HS-27A (cell line): ENCODE measurements around the gene VASN.
"Not testable (repeated sequence)": the region's sequence is repeated elsewhere in the genome, so short reads cannot be mapped to it uniquely, and the experiment has no call there.

Experiments
- DNase-seq: peaks from one replicate; pipeline ENCODE4 v3.0.0-alpha.2; 2012; ENCODE audit warnings: low read depth, missing footprints

Gene VASN

DNA sequence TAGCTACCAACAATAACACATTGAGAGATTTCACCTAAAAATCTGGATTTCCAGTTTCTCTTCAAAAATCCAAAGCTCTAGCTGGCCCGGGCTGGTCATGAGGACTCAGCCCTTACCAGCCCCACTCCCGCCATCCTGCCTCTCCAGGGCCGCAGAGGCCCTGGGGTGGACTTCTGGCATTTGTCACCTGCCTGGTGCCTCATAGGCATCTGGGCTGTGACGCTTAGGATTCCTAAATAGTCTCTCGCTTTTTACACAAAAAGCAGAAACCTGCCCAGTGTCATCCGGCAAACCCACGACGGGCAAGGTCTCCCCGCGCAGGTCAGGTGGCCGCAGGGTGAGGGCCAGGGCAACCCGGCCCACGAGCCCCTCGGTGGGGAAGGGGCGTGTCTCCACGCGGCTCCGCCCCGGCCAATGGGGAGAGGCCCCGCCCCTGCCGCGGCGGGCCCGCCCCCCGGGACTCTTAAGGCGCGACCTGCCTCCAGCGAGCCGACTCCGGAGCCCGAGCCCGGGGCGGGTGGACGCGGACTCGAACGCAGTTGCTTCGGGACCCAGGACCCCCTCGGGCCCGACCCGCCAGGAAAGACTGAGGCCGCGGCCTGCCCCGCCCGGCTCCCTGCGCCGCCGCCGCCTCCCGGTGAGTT, at the start of gene VASN:
VASN (plus strand) TSS at position 492 of the 644 bp plus-strand sequence. CDS start 9,030 bp downstream, outside the sequence.
- DNase-seq = no peak

DNA sequence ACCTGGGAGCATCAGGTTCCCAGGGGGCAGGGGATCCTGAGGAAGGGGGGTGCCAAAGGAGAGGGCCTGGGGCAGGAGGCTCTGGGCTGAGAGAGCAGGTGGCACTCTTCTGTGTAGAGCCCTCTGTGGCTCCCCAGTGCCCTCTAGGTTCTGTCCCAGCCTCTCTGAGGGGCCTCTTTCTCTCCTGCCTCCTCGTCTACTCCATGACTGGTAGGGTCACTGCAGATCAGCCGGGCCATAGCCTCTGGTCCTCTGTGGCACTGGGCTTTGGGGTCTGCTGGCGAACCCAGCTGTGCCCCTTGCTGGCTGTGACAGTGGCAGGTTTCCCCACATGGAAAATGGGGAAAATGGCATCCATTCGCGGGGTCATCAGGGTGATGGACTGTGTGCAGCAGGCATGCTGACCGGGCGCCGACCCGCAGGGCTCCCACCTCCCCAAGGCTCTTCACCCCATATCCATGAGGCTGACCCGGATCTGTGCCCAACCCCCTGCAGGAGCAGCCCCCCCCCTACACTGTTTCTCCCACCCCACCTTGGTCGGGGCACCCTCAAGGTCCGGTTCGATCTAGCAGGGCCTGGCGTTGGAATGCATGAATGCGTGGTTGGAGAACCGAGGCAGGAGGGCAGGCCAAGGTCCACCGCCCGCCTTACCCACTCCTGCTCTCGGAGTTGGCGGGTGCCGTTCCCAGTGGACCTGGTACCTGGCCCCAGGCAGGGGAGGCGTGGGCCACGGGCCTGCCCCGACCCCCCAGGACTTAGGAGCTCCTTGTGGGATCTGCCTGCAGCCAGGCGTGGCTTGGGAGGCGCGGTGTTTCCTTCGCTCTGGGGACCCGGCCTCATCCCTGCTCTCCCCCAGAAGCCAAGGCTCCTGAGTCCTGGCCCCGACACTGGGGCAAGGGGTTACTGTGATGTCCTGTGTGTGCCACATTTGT, 49.3 kb upstream of the VASN start:
- no peak for DNase-seq

DNA sequence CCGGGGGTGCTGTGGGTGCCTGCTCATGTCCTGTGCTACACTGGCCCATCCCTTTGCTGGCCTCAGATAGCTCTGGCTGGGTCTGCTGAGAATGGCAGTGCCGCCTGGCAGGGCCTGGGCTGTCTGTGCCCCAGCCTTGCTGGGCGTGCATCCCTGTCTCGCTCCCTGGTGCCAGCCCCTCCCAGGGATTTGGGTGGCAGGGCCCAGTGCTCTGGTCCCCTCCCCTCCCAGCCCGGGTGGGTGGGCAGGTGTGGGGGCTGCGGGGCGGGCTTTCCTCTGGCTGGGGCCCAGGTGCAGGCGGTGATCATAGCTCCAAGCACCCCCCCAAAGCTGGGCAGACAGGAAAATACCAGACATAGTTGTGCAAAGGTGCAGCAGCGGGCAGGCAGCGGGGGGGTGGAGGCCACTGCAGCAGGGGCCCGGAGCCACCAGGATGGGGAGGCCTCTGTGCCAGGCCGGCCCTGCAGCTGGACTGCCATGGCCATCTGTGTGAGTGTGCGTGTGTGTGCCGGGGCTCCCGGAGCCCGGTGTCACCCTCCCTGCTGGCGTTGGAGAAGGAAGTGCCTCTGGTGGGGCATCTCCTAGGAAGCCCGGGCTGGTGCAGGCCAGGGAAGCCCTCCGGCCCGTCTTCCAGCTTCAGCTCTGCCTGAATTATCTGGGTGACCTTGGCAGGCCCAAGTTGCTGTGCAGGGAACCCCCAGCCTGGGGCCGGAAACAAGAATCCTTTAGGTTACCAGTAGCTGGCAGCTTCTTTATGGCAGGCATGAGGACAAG, 48.4 kb upstream of the VASN start:
- no peak for DNase-seq

DNA sequence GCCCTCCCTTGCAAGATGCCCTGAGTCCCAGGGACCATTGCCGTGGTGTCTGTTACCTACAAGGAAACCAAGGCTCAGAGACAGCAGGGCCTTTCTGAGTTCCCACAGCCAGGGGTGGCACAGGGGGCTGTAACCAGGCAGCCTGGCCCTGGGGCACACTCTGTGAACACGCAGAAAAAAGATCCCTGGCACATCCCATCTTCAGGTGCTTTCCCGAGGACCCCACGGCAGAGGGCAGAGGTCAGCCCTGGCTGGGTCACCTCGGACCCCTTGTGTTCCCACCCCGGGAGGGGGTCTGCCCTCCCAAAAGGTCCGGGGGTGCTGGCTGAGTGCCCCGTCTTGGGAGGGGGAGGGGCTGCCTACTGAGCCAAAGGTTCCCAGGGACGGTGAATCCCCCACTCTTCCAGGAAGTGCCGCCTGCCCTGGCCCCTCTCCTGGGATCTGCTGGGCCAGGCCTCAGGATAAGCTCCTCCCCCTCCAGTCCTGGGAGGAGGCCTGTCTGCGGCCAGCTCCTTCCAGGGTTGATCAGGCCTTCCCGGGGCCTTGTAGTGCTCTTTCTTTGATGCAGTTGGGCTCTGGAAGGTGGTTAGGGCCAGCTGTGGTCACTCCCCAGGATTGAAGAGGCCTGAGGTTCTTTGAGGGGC, 47.7 kb upstream of the VASN start:
- no peak for DNase-seq

DNA sequence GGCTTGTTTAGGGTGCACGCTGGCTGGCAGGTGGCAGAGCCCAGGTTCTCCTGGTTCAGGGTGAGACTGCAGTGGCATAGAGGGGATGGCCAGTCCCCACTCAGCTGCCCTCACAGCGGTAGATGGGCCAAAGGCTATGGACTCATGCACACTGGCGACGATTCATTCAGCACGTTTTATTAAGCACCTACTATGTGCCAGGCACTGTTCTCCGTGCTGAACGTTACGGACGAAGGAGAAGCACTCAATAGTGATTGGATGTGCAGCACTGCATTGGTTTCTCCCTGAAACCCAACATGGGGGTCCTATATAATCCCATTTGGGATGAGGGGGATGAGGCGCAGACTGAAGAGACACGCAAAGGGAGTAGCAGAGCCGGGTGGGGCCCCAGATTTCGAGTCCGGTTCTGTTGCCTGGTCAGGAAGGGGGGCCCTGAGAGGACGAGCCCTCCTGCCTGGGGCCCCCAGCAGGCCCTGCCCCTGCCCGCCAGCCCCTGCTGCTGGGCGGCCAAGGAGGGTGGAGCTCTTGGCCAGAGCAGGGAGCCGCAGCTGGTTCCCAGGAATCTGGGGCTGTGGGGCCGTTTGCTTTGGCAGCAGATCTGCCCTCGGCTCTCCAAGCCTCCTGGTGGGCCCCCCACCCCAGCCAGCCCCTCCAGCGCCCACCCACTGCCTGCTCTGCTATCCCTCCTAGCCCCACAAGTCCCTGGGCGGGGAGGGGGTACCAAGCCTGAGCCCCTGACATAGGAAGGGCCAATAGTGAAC, 47.0 kb upstream of the VASN start:
- no peak for DNase-seq

DNA sequence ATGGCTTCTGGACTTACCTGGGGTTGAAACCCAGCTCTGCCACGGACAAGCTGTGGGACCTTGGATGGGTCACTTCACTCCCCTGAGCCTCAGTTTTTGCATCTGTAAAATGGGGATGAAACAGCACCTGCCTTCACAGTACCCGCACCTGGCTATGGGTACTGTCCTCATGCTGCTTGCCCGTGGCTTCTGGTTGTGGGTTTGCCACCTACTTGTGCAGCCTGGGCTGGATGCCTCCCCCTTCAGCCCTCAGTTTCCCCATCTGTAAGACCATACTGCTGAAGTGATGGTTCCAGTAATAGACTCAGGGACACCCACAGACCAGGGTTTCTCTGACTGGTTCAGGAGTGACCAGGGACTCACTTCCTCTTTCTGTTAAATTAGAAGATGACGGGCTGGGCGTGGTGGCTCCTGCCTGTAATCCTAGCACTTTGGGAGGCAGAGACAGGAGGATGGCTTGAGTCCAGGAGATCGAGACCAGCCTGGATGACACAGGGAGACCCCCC, 46.3 kb upstream of the VASN start:
- DNase-seq = no peak

DNA sequence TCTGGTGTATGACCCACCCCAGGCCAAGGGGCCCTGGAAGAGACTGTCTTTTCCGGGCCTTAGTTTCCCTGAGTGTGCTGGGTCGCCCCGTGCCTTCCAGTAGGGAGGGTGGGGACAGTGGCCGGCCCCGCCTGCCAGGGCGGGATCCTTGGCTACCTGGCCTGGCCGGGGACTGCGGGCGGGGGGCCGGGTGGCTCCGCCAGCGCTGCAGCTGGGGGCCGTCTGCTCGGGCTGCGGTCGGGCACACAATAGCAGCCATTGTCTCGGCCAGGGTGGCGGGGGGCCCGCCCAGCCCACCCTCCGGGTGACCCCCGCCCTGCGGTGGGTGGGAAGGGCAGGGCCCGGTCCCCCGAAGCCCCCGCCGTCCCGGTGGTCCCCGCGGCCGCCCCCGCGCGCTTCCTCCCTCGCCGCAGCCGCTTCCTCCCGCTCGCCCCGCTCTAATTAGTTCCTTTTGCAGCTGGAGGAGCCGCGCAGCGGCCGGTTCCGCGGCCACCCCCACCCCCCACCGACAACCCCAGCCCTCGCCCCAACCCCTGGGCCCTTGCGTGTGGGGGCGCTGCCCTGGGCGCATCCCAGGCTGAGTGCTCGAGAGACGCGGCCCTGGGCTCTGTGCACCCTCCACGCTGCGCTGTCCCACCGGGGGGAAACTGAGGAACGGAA, 44.1 kb upstream of the VASN start:
- DNase-seq = no peak

DNA sequence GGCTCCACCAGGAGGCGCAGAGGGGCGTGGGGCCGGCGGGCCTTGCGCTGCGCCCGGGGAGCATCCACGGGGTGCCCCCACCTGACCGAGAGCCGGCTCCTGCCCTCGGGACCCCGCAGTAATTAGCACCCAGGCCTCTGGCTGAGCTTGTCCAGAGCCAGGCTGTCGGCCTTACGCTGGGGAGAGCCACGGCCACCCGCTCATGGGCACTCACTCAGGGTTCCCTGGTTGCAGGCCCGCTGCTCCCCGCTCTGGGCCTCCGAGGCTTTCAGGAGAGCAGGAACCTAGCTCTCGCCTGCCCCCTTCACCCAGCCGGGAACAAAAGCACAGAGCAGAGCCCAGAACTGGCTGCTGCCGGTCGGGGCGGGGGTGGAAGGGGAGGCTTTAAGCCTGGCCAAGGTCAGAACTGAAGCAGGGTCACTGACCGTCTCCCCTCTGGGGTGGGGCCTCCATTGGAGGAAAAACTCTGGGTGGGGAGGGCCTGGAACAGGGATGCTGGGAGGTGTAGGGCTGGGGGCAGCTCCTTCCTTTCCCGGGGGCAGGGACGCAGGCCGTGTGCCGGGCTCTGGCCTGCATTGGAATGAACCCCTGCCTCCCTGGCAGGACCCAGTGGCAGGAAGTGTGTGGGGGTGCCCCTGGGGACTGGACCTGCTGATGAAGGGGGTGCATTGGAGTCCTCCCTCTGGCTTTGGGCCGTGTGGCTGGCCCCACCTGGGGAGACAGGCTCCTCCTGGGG, 43.4 kb upstream of the VASN start:
- no peak for DNase-seq

DNA sequence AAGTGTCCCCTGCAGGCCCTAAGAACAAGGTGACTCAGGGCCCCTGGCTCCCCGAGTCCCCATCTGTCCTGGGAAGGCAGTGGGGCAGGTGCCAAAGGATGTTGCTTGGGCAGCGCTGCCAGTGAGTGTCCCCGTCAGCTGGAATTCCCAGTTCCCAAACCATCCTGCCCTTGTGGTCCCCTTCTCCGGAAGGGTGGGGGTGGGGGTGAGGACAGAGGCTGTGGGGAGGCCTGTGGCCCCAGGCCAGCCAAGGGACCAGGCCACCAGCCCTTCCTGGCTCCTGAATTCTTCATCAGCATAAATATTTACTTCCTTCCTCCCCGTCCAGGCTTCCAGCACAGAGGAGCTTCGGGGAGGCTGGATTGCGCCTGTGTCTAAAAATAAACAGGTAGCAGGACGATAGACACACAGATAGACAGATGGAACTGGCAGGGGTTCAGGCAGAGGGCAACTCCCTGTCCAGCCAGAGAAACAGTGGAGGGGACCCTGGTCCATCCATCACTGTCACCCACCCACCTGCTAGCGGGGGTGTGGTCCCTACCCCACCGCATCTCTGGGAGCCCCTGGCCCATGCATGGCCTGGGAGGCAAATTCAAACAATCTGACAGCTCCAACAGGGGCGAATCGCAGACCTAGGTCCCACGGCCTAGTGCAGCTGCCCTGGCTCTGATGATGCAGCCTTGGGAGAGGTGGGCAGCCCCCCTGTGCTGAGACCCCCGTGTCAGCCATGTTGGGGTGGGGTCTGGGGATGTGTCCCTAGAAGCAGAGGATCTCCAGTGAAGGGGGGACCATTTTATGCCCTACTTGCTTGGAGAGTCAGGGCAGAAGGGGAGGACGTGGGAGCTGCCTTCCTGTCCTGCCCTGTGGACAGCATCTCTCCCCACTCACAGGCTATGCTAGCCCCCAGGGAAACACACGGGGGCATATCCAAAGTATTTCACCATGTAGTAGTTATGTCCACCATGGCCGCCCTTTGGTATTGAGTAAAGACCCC, 42.6 kb upstream of the VASN start:
- no peak for DNase-seq

DNA sequence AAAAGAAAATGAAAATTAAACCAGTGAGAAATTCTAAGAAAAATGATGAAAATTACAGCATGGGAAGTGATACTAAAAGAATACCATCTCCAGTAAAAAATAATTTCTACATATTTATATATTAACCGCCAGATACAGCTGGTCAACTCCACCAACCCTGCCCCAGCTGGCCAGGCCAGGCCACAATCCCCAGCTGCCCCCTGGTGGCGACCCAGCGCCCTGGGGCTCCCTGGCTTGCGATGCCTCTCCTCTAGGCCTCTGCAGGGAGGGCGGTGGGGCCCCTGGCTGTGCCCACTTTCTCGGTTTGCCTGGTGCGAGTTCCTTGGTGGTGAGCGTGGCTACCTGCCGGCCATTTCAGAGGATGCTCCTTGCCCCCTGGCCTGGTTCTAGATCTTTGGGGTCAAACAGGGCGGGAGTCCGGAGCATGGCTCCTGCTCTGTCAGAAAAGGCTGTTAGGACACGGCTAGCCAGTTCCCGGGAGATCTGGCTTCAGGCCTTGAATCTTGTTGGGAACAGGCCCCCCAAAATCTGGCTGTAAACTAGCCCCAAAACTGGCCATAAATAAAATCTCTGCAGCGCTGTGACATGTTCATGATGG, 41.3 kb upstream of the VASN start:
- no peak for DNase-seq

DNA sequence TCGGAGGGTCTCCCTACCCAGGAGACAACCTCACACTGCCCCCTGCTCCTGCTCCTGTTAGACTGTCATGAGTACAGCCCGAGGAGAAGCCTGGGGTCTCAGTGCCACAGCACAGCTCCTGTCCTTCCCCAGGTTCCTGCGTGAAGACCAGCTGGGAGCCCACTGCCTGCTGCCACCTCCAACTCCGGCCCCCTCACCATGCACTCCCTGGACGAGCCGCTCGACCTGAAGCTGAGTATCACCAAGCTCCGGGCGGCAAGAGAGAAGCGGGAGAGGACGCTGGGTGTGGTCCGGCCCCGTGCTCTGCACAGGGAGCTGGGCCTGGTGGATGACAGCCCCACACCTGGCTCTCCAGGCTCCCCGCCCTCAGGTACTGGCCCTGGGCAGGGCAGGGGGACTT, 39.6 kb upstream of the VASN start:
- DNase-seq = no peak

DNA sequence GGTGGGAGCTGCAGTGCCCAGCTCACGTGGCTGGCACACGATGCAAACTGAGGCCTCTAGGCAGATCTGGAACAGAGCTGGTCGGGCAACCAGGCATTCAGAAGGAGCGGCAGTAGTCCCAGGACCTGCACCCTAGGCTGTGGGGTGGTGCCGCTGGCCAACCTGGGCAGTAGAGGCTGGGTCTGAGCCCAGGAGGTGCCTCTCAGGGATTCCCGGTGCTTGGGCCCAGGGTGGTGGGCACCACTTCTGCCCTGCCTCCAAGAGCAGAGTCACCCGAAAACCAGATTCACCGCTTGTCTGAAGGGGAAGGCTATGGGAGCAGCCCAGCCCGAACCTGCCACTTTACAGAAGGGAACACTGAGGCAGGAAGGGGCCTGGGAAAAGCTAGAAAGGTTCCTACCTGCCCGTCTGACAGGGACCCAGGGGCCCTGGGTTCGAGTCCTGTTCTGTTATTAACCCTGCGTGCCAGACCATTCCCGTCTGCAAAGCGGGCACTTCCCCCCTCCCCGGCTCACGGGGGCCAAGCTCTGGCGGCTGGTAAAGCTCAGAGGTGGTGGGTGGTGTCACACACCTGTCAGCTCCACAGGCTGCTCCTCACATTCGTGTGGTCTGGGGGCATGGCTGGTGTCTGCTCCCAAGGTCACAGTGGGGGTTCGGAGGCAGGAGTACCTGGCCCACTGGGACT, 38.9 kb upstream of the VASN start:
- DNase-seq = no peak

DNA sequence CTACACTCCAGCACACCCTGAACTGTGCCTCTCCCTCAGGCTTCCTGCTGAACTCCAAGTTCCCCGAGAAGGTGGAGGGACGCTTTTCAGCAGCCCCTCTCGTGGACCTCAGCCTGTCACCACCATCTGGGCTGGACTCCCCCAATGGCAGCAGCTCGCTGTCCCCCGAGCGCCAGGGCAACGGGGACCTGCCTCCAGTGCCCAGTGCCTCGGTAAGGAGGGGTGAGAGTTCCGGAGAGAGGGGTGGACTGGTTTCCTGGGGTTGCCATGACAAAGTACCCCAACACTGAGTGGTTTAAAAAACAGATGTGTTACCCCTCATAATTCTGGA, 38.4 kb upstream of the VASN start:
- no peak for DNase-seq

DNA sequence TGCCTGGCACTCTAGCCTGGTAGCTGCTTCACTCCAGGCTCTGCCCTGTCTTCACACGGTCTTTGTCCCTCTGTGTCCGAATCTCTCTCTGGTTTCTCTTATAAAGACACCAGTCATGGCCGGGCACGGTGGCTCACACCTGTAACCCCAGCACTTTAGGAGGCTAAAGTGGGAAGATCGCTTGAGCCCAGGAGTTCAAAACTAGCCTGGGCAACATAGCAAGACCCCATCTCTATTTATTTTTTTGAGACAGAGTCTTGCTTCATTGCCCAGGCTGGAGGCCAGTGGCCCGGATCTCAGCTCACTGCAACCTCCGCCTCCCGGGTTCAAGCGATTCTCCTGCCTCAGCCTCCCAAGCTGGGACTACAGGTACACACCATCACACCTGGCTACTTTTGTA, 37.9 kb upstream of the VASN start:
- not testable (repeated sequence) for DNase-seq

DNA sequence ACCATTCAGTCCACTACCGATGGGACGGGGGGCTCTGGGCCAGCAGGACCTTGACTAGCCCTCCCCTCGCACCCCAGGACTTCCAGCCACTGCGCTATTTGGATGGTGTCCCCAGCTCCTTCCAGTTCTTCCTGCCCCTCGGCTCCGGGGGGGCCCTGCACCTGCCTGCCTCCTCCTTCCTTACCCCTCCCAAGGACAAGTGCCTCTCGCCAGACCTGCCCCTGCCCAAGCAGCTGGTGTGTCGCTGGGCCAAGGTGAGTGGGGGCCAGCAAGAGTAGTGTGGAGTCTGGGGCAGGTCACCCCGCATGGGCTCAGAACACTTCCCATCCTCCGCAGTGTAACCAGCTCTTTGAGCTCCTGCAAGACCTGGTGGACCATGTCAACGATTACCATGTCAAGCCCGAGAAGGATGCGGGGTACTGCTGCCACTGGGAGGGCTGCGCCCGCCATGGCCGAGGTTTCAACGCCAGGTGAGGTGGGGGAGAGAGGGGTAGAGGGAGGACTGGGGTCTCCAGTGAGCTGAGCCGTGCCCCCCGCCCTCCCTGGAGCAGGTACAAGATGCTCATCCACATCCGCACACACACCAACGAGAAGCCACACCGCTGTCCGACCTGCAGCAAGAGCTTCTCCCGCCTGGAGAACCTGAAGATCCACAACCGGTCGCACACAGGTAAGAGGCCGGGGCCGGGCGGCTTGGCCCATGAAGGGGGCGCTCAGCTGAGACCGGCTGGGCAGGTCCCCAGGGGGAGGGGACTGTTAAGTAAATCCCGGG, 36.7 kb upstream of the VASN start:
- no peak for DNase-seq

DNA sequence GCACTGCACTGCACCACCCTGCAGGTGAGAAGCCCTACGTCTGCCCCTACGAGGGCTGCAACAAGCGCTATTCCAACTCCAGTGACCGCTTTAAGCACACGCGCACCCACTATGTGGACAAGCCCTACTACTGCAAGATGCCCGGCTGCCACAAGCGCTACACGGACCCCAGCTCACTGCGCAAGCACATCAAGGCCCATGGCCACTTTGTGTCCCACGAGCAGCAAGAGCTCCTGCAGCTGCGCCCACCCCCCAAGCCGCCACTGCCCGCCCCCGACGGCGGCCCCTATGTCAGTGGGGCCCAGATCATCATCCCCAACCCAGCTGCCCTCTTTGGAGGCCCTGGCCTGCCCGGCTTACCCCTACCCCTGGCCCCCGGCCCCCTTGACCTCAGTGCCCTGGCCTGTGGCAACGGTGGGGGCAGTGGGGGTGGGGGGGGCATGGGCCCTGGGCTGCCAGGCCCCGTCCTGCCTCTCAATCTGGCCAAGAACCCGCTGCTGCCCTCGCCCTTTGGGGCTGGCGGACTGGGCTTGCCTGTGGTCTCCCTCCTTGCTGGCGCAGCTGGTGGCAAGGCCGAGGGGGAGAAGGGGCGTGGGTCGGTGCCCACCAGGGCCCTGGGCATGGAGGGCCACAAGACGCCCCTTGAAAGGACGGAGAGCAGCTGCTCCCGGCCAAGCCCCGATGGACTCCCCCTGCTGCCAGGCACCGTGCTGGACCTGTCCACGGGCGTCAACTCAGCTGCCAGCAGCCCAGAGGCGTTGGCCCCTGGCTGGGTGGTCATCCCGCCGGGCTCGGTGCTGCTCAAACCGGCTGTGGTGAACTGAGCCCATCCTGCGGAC, 34.7 kb upstream of the VASN start:
- DNase-seq = no peak
